Activated CD4-positive, alpha-beta T cell treated with anti-CD3 and anti-CD28 coated beads, Interleukin-10, Interleukin-2, amounts not matched to agents 100 ng/mL and 50 ng/mL, durations not matched to agents 16 hours and 8 hours (primary cell): Measurements from ENCODE around the gene RNASET2.
"Not testable (repeated sequence)": the region's sequence is repeated elsewhere in the genome, so short reads cannot be mapped to it uniquely, and the experiment has no call there.

Experiments
- DNase-seq: peaks from one replicate; pipeline ENCODE4 v3.0.0-alpha.2; 2020

RNASET2 gene

DNA sequence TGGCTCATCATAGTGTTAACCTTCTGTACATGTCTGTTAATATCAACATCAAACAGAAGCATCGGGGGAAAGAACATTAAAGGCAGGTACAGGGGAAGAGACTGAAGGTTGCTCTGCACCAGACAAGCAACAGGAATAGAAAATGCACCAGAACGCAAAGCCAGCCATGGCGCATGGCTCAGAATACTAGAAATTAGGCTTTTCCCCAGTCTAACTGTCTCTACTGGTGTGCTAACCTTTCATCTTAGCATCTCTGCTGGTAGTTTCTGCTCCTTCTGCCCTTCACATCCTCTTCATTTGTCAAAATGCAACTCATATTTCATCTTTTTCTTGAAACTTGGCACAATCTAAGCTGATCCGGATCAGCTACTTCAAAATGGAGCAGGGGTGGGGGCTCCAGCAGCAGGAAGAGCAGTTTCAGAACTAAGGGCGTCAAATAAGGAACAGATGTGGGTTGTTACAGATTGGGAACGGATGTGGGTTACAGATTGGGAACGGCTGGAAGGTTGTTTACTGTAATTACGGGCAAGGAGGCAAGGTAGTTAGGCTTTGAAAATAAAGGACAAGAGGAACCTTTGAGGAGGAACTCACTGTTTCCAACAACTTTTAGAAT, 13.1 kb upstream of the RNASET2 start:
- DNase-seq, result peak; percentile 39

GRCh38 chr6:166966268-166966667, 9.9 kb upstream of the RNASET2 start:
- DNase-seq, result no peak

GRCh38 chr6:166960609-166960978, 4.2 kb upstream of the RNASET2 start:
- DNase-seq, result no peak

- no peak for DNase-seq
These were observed 3.7 kb upstream of the RNASET2 start for GRCh38 chr6:166959911-166960608.

- peak; percentile 67 for DNase-seq
These were observed 2.8 kb upstream of the RNASET2 start for GRCh38 chr6:166958926-166959861.

- no peak for DNase-seq
These were observed 1.4 kb upstream of the RNASET2 start for GRCh38 chr6:166957805-166958076.

DNA sequence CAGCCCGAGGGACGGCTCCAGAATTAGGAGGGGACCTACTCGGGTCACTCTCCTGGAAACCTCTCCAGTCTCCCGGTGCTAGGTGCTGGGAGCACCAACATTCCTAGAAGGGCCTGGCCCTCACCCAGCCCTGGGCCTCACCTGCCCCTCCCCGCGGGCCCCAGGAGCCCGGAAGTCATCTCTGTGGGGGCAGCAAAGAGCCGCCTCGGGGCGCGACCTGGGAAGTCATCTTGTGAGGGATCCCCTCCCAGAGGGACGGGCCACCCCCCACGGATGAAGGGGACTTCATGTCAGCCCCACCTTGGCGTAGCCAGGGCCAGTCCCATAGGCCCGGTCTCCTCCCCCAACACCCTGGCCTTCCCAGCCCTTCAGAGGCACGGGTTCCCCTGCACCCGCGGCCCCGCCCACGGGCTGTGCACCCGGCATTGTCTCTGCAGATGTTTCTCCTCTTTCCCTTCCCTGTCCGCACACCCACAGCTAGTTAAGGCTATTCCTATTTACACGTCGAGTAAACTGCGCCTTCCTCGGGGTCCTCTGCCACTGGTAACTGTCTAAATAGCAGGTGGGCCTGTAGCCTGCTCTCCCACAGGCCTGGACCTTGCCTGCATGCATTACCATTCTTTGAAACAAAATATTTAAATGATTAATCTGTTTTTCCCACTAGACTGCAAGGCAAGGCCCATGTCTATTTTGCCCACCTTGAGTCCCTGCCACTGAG, 896 bp upstream of the RNASET2 start:
- peak; percentile 52 for DNase-seq

DNA sequence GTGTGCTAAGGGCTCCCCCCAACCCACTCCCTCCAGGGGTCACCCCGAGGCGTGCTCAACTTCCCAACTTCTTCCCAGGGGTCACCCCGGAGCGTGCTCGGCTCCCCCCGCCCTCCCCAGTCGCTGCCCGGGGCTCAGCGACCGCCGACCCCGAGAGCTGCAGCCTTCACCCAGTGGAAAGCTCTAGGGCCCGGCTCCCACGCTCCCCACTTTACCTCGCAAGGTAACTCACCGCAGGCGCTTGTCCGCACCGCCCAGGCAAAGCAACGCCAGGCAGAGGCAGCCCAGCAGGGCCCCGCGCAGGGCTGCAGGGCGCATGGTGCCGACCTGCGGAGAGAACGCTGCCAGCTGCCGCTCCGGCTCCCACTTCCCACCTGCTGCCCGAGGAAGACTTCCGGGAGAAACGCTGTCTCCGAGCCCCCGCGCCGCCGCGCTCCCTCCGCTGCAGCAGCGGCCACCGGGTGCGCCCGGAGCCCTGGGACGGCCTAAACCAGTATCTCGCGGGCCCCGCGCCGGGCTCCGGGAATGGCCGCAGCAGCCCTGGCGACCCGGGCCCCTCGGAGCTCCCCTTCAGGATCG, 396 bp downstream of the RNASET2 start:
- DNase-seq, result no peak

DNA sequence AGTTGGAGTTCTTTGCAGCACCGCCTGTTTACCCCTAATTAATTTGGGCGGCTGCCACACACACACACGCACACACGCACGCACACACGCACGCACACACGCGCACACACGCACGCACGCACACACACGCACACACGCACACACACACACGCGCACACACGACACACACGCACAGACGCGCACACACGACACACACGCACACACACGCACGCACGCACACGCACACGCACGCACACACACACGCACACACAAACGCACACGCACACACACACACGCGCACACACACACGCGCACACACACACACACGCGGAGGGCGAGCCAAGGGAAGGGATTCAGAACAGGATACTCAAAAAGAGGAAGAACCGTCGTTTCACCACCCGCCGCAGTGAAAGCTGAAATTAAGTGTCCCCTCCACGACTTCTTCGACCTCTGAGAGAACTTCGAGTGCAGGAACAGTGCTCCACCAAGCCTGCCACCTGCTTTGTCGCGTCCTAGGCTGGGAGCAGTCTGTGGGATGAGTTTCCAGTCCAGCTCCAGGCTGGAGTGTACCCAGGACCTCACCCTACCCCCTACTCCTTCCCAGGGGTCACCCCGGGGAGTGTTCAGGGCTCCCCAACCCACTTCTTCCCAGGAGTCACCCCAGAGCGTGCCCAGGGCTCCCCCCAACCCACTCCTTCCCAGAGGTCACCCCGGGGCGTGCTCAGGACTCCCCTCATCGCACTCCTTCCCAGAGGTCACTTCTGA, 1.1 kb downstream of the RNASET2 start:
- peak; percentile 49 for DNase-seq

GRCh38 chr6:166954118-166954713, 2.1 kb downstream of the RNASET2 start:
- DNase-seq, result no peak

DNA sequence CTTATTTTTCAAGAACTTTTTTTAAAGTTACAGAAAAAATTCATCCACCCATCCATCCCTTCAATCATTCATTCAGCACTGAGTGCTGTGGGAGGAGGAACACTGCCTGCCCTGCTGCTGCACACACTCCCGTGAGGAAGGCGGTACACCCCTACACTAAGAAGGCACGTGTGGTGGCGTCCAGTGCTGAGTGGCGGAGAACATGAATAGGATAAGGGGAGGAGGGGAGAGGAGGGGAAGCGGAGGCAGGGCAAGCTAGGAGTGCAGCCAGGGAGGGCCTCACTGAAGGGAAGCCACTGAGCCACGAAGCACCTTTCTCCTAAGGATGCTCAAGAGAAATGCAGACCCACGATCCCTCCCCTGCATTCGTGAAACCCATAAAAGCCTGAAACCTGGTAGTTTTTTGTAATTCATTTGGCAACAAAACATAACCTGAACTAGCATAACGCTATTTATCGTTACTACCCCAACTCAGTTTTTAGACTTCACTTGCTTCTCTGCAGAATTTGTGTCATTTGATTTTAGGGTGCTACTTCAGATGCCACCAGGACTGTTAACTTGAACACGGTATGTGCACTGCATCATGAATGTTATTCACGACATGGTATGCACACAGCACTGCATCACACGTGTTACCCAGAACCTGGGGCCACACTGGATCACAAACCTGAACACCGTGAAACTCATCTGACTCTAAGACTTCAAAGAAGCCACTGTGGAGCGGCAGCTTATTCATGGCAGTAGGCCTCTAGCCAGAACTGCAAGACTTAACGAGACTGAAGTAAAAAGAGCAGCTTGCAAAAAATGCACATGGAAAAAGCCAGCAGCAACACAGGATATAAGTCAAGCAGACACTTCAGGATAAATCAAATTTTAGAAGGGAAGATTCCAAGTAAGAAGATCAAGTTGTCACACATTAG, 3.5 kb downstream of the RNASET2 start:
- peak; percentile 66 for DNase-seq

- peak; percentile 45 for DNase-seq
These were observed 4.2 kb downstream of the RNASET2 start for GRCh38 chr6:166952121-166952520.

GRCh38 chr6:166951670-166952060, 4.7 kb downstream of the RNASET2 start:
- no peak for DNase-seq

- peak; percentile 90 for DNase-seq
These were observed 5.3 kb downstream of the RNASET2 start for GRCh38 chr6:166950892-166951669.

- peak; percentile 78 for DNase-seq
These were observed 5.9 kb downstream of the RNASET2 start for GRCh38 chr6:166950443-166950821.

GRCh38 chr6:166949528-166950442, 6.6 kb downstream of the RNASET2 start:
- DNase-seq, result peak; percentile 44

DNA sequence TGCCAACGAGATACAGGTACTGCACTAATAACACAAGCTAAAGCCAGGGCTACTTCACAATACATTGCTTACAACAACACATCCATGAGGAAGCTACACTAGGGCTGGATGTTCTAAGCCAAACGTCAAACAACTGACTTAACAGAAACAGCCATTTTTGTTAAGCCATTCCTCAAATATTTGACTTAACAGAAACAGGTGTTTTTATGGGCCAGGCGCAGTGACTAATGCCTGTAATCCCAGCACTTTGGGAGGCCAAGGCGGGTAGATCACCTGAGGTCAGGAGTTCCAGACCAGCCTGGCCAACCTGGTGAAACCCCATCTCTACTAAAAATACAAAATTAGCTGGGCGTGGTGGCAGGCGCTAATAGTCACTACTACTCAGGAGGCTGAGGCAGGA, 7.6 kb downstream of the RNASET2 start:
- not testable (repeated sequence) for DNase-seq

GRCh38 chr6:166947251-166947650, 9.1 kb downstream of the RNASET2 start:
- no peak for DNase-seq

DNA sequence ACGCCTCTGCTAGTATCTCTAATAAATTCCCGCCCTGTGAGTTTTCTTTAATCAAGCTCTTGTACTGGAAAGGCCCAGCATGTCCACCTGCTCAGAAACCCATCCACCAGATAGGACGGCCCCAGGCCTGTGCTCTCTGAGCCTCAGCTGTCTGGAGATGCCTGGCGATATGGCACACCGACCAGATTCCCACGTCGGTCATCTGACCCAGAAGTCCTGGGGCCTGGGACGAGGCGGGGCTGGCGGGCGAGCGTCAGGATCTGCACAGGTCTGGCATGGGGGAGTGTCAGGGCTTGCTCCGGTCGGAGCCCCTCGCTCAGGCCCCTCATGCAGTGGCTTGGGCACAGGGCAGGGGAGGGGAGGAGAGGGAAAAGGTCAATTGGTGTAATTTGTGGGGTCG, 10.2 kb downstream of the RNASET2 start:
- DNase-seq, result no peak
